DOHH2 (cell line): ENCODE measurements around the gene DGAT2.

ENCODE experiments used
- H3F3A ChIP-seq: fragments of 200-600 bp; sonication (generic), shearing (Covaris generic); 2 replicates; pipeline ENCODE4 v1.6.0; 2016; ENCODE audit warnings: antibody characterized with exemption, mild to moderate bottlenecking; ENCODE audit not compliant: control insufficient read depth, insufficient read depth
- H3K27ac ChIP-seq: fragments of 200-600 bp; sonication (generic); 2 replicates; pipeline ENCODE4 v1.5.1; 2014; ENCODE audit warnings: low read depth, mild to moderate bottlenecking, low read length, moderate library complexity
- H3K27me3 ChIP-seq: fragments of 200-600 bp; sonication (generic); 2 replicates; pipeline ENCODE4 v1.6.1; 2014; ENCODE audit warnings: mild to moderate bottlenecking, low read length, mixed read lengths; ENCODE audit not compliant: control insufficient read depth
- H3K36me3 ChIP-seq: fragments of 200-600 bp; sonication (generic); 2 replicates; pipeline ENCODE4 v1.6.1; 2014; ENCODE audit warnings: mild to moderate bottlenecking, low read length, moderate library complexity, mixed read lengths; ENCODE audit not compliant: control insufficient read depth
- H3K4me1 ChIP-seq: fragments of 200-600 bp; sonication (generic); 2 replicates; pipeline ENCODE4 v1.6.1; 2014; ENCODE audit warnings: mild to moderate bottlenecking, low read length, mixed read lengths; ENCODE audit not compliant: control insufficient read depth
- H3K4me2 ChIP-seq: fragments of 200-600 bp; sonication (generic); 2 replicates; pipeline ENCODE4 v1.6.0; 2014; ENCODE audit warnings: mild to moderate bottlenecking, low read length, moderate library complexity
- H3K4me3 ChIP-seq: fragments of 200-600 bp; sonication (generic); 2 replicates; pipeline ENCODE4 v1.5.1; 2014; ENCODE audit warnings: mild to moderate bottlenecking, low read length, mixed read lengths
- H3K79me2 ChIP-seq: fragments of 200-600 bp; sonication (generic); 2 replicates; pipeline ENCODE4 v1.6.1; 2014; ENCODE audit warnings: mild to moderate bottlenecking, low read length, mixed read lengths; ENCODE audit not compliant: control insufficient read depth
- H3K9me2 ChIP-seq: fragments of 200-600 bp; sonication (generic); replicated peaks from 2 replicates; pipeline ENCODE4 v1.6.1; 2014; ENCODE audit warnings: mild to moderate bottlenecking, low read length, mixed read lengths; ENCODE audit not compliant: control insufficient read depth
- H3K9me3 ChIP-seq: fragments of 200-600 bp; sonication (generic); 2 replicates; pipeline ENCODE4 v1.6.1; 2014; ENCODE audit warnings: antibody characterized with exemption, low read length, mixed read lengths; ENCODE audit not compliant: control insufficient read depth, insufficient read depth
- H4K20me1 ChIP-seq: fragments of 200-600 bp; sonication (generic); 2 replicates; pipeline ENCODE4 v1.6.0; 2014; ENCODE audit warnings: low read depth, mild to moderate bottlenecking, antibody characterized with exemption, low read length, moderate library complexity; ENCODE audit not compliant: control insufficient read depth, insufficient read depth
- EZH2phosphoT487 ChIP-seq: fragments of 200-600 bp; sonication (generic); IDR thresholded peaks from 2 replicates; pipeline ENCODE4 v1.6.1; 2017; ENCODE audit warnings: borderline replicate concordance, mild to moderate bottlenecking, antibody characterized with exemption, low read length, moderate library complexity, mixed read lengths
- TF ChIP-seq, protein P1 (sequence below): fragments of 200-600 bp; sonication (generic); IDR thresholded peaks from one replicate; pipeline ENCODE4 v1.5.1; 2014; ENCODE audit warnings: antibody characterized with exemption, mild to moderate bottlenecking, low read depth, low read length; ENCODE audit not compliant: poor library complexity, severe bottlenecking

The DGAT2 gene

DNA sequence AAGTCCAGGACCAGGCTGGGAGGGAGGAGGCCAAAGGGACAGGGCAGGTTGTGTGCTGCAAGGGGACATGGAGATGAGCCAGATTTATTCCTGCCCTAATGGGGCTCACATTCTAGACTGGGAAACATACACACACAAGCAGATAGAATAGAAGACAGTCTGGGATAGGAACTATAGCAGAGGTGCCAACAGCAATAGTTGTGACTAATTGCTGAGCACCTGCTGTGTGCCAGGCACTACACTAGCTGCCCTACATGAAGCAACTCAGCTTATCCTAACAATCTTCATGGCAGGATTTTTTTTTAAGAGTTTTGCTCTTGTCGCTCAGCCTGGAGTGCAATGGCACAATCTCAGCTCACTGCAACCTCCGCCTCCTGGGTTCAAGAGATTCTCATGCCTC lies 39.6 kb upstream of the DGAT2 start:
- peaks cover 3% of the 10 kb centered on the region; the same call in 1 of the 2 replicates for H3K27me3 ChIP-seq
- H3K9me3 ChIP-seq, result no peaks in the 10 kb centered on the region
- no peak overlapping the region for H3K4me3 ChIP-seq
- no peaks in the 10 kb centered on the region for H3K36me3 ChIP-seq
- no peak overlapping the region for H3K4me2 ChIP-seq
- no peaks in the 10 kb centered on the region for H3K79me2 ChIP-seq
- no peak overlapping the region for H3K27ac ChIP-seq
- TF ChIP-seq EZH2phosphoT487, result no peak
- TF ChIP-seq, protein P1, sequence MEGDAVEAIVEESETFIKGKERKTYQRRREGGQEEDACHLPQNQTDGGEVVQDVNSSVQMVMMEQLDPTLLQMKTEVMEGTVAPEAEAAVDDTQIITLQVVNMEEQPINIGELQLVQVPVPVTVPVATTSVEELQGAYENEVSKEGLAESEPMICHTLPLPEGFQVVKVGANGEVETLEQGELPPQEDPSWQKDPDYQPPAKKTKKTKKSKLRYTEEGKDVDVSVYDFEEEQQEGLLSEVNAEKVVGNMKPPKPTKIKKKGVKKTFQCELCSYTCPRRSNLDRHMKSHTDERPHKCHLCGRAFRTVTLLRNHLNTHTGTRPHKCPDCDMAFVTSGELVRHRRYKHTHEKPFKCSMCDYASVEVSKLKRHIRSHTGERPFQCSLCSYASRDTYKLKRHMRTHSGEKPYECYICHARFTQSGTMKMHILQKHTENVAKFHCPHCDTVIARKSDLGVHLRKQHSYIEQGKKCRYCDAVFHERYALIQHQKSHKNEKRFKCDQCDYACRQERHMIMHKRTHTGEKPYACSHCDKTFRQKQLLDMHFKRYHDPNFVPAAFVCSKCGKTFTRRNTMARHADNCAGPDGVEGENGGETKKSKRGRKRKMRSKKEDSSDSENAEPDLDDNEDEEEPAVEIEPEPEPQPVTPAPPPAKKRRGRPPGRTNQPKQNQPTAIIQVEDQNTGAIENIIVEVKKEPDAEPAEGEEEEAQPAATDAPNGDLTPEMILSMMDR, result no peak
- H3K4me1 ChIP-seq, result no peaks in the 10 kb centered on the region
- H4K20me1 ChIP-seq, result no peaks in the 10 kb centered on the region
- no peaks in the 10 kb centered on the region for H3F3A ChIP-seq
- no peaks in the 10 kb centered on the region for H3K9me2 ChIP-seq

DNA sequence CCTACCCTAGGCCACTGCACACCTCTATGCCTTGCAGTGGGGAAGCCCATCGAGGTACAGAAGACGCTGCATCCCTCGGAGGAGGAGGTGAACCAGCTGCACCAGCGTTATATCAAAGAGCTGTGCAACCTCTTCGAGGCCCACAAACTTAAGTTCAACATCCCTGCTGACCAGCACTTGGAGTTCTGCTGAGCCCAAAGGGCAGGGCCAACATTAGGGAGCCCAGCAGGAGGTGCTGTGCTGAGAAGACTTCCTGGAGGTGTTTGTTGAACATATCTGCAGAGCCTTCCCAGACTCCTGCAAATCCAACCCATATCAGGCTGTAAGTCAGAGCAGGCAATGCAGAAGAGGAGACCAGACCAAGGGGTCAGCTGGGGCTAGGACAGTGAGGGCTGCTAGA lies 37.5 kb upstream of the DGAT2 start:
- Histone ChIP-seq H3F3A (no peaks in the 10 kb centered on the region), H3K4me3 (no peak overlapping the region), H3K9me3 (no peaks in the 10 kb centered on the region), H3K36me3 (no peaks in the 10 kb centered on the region), H3K9me2 (no peaks in the 10 kb centered on the region), H3K27me3 (peaks cover 11% of the 10 kb centered on the region; the same call in 1 of the 2 replicates), H4K20me1 (no peaks in the 10 kb centered on the region), H3K79me2 (no peaks in the 10 kb centered on the region), H3K4me2 (no peak overlapping the region), H3K27ac (no peak overlapping the region), H3K4me1 (no peaks in the 10 kb centered on the region)
- TF ChIP-seq EZH2phosphoT487, result no peak
- TF ChIP-seq, protein P1, result no peak

- no peaks in the 10 kb centered on the region for H3K9me2 ChIP-seq
- no peaks in the 10 kb centered on the region for H3K79me2 ChIP-seq
- H3K9me3 ChIP-seq, result no peaks in the 10 kb centered on the region
- H4K20me1 ChIP-seq, result no peaks in the 10 kb centered on the region
- TF ChIP-seq, protein P1, result no peak
- no peak for TF ChIP-seq EZH2phosphoT487
- no peak overlapping the region for H3K27ac ChIP-seq
- H3K4me2 ChIP-seq, result no peak overlapping the region
- peaks cover 16% of the 10 kb centered on the region; the same call in 1 of the 2 replicates for H3K27me3 ChIP-seq
- no peaks in the 10 kb centered on the region for H3K36me3 ChIP-seq
- no peak overlapping the region for H3K4me3 ChIP-seq
- H3K4me1 ChIP-seq, result no peaks in the 10 kb centered on the region
- no peaks in the 10 kb centered on the region for H3F3A ChIP-seq
Measured at GRCh38 chr11:75733071-75733430, 35.5 kb upstream of the DGAT2 start.
